GM12891 (cell line): ENCODE data around the gene SEMA4C.

Experiments
- POLR2A ChIP-seq: IDR thresholded peaks from 2 replicates; pipeline ENCODE4 v1.6.1; 2011; ENCODE audit warnings: low read depth, low read length, control low read depth
- POLR2AphosphoS5 ChIP-seq: IDR thresholded peaks from 2 replicates; pipeline ENCODE4 v1.6.1; 2011; ENCODE audit warnings: low read depth, low read length, control low read depth

- no peak for TF ChIP-seq POLR2A
- TF ChIP-seq POLR2AphosphoS5: no peak
Observed at GRCh38 chr2:96838345-96839292, 31.3 kb downstream of the SEMA4C start.
